Naive B cell (primary cell): ENCODE data around the gene CCSER2. TPM values are rescaled to one million over a fixed set of nuclear protein-coding genes. Genes with fewer than 3 reads are reported as not detected.

Source experiments
- ATAC-seq, 2 donors: fragments of 150-1000 bp; cut with Tn5 transposase; 2 replicates each; pipeline ENCODE4 v1.10.0; 2021; ENCODE audit warnings: low read depth in 2 of 2, mild to moderate bottlenecking in 2 of 2, moderate library complexity in 2 of 2
- DNase-seq: peaks from one replicate; pipeline ENCODE4 v3.0.0; 2022
- H3K27ac Mint-ChIP-seq, 6 donors: one replicate each; pipeline ENCODE4 v1.8.0; 2020 to 2022; ENCODE audit warnings: mild to moderate bottlenecking in 6 of 6, mixed read lengths in 6 of 6, moderate library complexity in 5 of 6, inconsistent platforms in 2 of 6
- H3K27me3 Mint-ChIP-seq, 3 donors: one replicate each; pipeline ENCODE4 v1.8.0; 2021 to 2022; ENCODE audit warnings: mixed read lengths in 3 of 3, mild to moderate bottlenecking in 1 of 3
- H3K36me3 Mint-ChIP-seq, 2 donors: one replicate each; pipeline ENCODE4 v1.8.0; 2020 to 2022; ENCODE audit warnings: mixed read lengths in 2 of 2, inconsistent platforms in 1 of 2, mild to moderate bottlenecking in 1 of 2
- H3K4me1 Mint-ChIP-seq, 3 donors: one replicate each; pipeline ENCODE4 v1.8.0; 2020 to 2022; ENCODE audit warnings: mixed read lengths in 3 of 3, inconsistent platforms in 1 of 3, mild to moderate bottlenecking in 1 of 3, moderate library complexity in 1 of 3
- H3K4me3 Mint-ChIP-seq, 8 donors: one replicate each; pipeline ENCODE4 v1.8.0; 2020 to 2022; ENCODE audit warnings: mild to moderate bottlenecking in 8 of 8, mixed read lengths in 8 of 8, moderate library complexity in 8 of 8, inconsistent platforms in 2 of 8
- H3K9me3 Mint-ChIP-seq, 7 donors: one replicate each; pipeline ENCODE4 v1.8.0; 2020 to 2022; ENCODE audit warnings: mixed read lengths in 7 of 7, mild to moderate bottlenecking in 5 of 7, inconsistent platforms in 2 of 7, moderate library complexity in 1 of 7
- polyA plus RNA-seq, 6 donors: library from polyadenylated mRNA; unstranded; fragments of 300-500 nt; fragmentation: Illumina TruSeq; gene quantifications; one replicate each; pipeline ENCODE4 v1.2.3, GENCODE V29; 2021; ENCODE audit warnings: low read depth in 6 of 6

The CCSER2 gene
- polyA plus RNA-seq, 6 donors from 2014 or later = 19.4 to 45.1 (median 33.6) TPM

DNA sequence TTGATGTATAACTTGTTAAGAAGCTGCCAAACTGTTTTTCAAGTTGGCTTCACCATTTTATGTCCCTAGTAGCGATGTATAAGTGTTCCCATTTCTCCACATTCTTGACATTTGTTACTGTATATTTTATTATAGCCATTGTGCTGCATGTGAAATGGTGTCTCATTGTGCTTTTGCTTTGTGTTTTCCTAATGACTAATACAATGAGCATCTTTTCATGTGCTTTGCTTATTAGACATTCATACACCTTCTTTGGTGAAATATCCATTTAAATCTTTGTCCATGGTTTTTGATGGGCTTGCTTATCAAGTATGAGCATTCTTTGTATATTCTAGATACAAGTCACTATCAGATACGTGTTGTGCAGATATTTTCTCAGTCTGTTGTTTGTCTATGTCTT, 203.0 kb downstream of the CCSER2 start:
- Mint-ChIP-seq H3K4me1 (no peaks in the 10 kb centered on the region), H3K4me3 (no peak overlapping the region), H3K9me3 (peaks cover 0 to 5% (median 2%) of the 10 kb centered on the region in 7 donors), H3K36me3 (peaks cover 0 to 7% of the 10 kb centered on the region in 2 donors), H3K27ac (no peak overlapping the region), H3K27me3 (peaks cover 5 to 35% (median 26%) of the 10 kb centered on the region in 3 donors)
- no peak for DNase-seq
- no peak for ATAC-seq

DNA sequence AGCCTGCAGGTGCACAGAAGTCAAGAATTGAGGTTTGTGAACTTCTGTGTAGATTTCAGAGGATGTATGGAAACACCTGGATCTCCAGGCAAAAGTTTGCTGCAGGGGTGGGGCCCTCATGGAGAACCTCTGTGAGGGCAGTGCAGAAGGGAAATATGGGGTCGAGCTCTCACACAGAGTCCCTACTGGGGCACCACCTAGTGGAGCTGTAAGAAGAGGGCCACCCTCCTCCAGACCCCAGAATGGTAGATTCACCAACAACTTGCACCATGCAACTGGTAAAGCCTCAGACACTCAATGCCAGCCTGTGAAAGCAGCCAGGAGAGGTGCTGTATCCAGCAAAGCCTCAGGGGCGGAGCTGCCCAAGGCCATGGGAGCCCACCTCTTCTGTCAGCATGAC, 205.8 kb downstream of the CCSER2 start:
- Mint-ChIP-seq H3K4me1 (peaks cover 0 to 6% (median 5%) of the 10 kb centered on the region in 3 donors), H3K36me3 (no peaks in the 10 kb centered on the region), H3K27me3 (peaks cover 6 to 36% (median 27%) of the 10 kb centered on the region in 3 donors), H3K9me3 (no peaks in the 10 kb centered on the region), H3K27ac (no peak overlapping the region), H3K4me3 (no peak overlapping the region)
- DNase-seq (no peak), ATAC-seq (no peak)

DNA sequence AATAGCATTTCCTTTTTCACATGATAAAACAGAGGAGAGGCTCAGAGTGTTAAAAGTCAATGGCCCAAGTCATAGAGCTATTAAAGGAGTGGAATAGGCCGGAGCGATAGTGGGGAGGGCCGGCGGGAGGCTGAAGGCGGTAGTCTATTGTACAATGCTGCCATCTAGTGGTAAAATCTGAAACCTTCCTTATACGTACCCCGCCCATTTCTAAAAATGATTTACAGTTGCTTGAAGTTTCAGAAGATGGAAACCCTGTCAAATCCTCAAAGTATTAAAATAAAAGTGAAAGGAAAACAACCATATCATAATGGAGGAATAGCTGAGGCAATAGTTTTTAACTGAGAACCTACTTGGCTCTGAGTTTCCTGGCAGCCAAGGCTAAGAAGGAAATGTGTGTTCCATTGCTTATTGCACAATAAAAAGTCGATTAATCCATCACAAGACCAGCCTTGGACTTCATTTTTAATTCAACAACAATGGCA, 209.1 kb downstream of the CCSER2 start:
- Mint-ChIP-seq H3K9me3 (no peaks in the 10 kb centered on the region), H3K4me3 (no peak overlapping the region), H3K27ac (peak overlapping the region in 1 of 6 donors; percentile 63), H3K27me3 (peaks cover 29 to 64% (median 51%) of the 10 kb centered on the region in 3 donors), H3K4me1 (peaks cover 5 to 12% (median 8%) of the 10 kb centered on the region in 3 donors), H3K36me3 (no peaks in the 10 kb centered on the region)
- DNase-seq (peak; percentile 36), ATAC-seq (peak; percentile 66 to 67)

DNA sequence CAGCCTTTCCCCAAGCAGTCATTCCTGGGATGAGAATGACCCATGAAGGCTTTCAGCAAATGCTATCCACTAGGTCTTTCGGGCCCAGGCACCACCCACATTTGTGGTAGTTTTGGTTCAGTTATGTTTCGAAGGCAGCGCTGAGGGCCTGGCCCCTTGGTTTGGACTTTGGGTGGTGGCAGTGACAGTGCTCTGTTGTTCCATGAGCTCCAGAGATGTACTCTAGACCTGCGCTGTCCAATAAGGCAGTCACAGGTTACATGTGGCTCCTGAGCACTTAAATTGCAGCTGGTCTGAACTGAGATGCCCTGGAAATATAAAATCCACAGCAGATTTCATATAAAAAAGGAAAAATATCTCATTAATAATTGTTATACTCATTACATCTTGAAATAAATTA, 209.6 kb downstream of the CCSER2 start:
- Mint-ChIP-seq H3K4me3 (no peak overlapping the region), H3K36me3 (no peaks in the 10 kb centered on the region), H3K27ac (no peak overlapping the region), H3K9me3 (no peaks in the 10 kb centered on the region), H3K27me3 (peaks cover 29 to 68% (median 51%) of the 10 kb centered on the region in 3 donors), H3K4me1 (peaks cover 5 to 12% (median 8%) of the 10 kb centered on the region in 3 donors)
- no peak for ATAC-seq
- no peak for DNase-seq

DNA sequence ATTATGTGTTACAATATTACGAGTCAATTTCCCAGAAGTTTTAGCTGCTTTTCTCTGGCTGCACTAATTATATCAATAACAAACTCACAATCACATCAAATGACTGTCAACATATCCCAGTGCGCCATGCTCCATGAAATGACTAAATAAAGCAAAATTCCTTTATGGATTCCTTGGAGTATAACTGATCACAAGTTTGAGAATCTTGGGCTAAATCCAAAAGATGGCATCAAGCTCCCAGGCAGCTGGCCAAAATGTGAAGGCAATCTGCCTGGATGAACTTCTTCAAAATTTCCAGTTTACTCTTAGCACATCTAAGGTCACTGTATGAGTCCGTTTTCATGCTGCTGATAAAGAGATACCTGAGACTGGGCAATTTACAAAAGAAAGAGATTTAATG, 210.8 kb downstream of the CCSER2 start:
- peaks cover 5 to 12% (median 8%) of the 10 kb centered on the region in 3 donors for H3K4me1 Mint-ChIP-seq
- H3K27me3 Mint-ChIP-seq = peaks cover 29 to 66% (median 49%) of the 10 kb centered on the region in 3 donors
- H3K36me3 Mint-ChIP-seq = no peaks in the 10 kb centered on the region
- no peak for ATAC-seq
- H3K27ac Mint-ChIP-seq = no peak overlapping the region
- peak overlapping the region in 1 of 8 donors; percentile 64 for H3K4me3 Mint-ChIP-seq
- DNase-seq = no peak
- H3K9me3 Mint-ChIP-seq = no peaks in the 10 kb centered on the region

DNA sequence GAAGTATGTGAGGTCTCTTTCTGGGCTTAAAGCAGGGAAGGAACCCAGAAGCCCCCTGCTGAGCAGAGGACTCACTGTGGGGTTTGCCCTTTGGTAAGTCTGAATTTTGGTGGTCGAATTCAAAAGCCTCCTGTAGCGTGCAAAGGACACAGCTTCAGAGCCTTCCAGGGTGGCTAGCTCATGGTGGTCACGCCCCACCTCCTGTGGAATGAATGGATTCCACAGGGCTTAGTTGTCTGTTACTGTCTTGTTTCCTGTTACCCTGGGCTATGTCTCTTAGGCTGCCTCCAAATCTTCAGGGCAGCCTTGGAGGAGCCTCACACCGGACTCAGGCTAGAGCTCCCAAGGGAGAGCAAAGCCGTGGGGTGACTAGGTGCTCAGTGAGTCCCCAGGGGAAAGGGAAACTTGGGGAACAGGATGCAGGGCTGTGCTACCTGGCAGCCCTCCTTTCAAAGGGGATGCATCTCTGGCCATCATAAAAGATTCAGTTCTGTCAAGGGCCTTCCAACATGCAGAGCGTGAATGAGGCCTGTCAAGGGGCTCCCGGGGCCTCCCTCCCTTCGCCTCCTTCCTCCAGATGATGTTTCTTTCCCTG, 211.7 kb downstream of the CCSER2 start:
- H3K27ac Mint-ChIP-seq = no peak overlapping the region
- H3K27me3 Mint-ChIP-seq = peaks cover 29 to 62% (median 53%) of the 10 kb centered on the region in 3 donors
- H3K4me3 Mint-ChIP-seq = no peak overlapping the region
- H3K4me1 Mint-ChIP-seq = peaks cover 5 to 12% (median 8%) of the 10 kb centered on the region in 3 donors
- no peaks in the 10 kb centered on the region for H3K36me3 Mint-ChIP-seq
- no peaks in the 10 kb centered on the region for H3K9me3 Mint-ChIP-seq
- DNase-seq = no peak
- no peak for ATAC-seq

DNA sequence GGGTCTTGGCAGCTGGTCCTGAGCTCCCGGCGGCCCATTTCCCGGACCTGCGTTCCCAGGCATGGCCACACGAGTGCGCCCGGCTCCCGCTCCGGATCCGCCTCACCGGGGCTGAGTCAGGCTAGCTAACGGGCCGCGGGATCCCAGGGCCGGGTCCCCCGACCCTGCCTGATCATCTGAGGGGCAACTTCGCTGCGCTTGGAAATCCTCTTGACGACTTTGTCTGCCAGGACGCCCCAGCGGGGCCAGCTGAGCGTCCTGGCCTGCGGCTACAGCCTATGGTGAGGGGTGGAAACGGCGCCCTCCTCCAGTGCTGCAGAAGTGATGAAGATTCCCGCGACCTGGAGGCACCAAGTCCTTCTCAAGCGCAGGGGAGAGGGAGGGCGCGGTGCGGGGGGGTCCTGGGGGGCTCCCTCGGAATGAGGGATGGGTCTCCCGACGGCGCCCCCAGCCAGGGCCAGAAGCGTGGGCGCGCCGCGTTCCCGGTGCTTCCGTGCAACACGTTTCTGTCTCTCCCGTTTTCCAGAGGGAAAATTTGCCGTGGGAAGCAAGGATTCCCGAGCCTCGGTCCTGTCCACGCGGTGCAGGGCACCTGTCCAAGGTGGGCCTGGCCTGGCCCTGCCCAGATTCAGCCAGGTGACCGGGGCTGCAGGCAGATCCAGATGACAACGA, 212.4 kb downstream of the CCSER2 start:
- no peaks in the 10 kb centered on the region for H3K36me3 Mint-ChIP-seq

DNA sequence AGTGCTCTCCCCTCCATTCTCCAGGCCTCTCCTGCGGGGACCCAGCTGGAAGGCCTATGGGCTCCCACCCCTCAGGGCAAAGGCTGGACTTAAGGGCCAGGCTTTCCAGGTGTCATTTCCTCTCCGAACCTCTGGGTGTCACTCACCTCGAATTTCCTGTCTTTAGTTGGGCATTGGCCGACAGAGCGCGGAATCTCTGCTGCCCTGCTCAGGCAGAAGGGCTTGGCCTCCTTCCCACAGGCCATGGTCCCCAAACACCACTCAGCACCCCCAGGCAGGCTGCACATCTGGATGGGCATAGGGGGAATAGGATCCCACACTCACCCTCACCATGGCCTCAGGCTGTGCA, 212.9 kb downstream of the CCSER2 start:
- DNase-seq = no peak
- H3K36me3 Mint-ChIP-seq = no peaks in the 10 kb centered on the region
- H3K4me1 Mint-ChIP-seq = peaks cover 5 to 12% (median 8%) of the 10 kb centered on the region in 3 donors
- no peak for ATAC-seq
- H3K4me3 Mint-ChIP-seq = peak overlapping the region in 6 of 8 donors; percentile 26 to 60 (median 42)
- no peaks in the 10 kb centered on the region for H3K9me3 Mint-ChIP-seq
- peaks cover 33 to 54% (median 42%) of the 10 kb centered on the region in 3 donors for H3K27me3 Mint-ChIP-seq
- no peak overlapping the region for H3K27ac Mint-ChIP-seq

More for the DNA sequence above, 212.4 kb downstream of the CCSER2 start:
- H3K27me3 Mint-ChIP-seq = peaks cover 33 to 58% (median 48%) of the 10 kb centered on the region in 3 donors
- peak; percentile 47 to 52 for ATAC-seq
- H3K4me1 Mint-ChIP-seq = peaks cover 5 to 12% (median 8%) of the 10 kb centered on the region in 3 donors
- H3K27ac Mint-ChIP-seq = no peak overlapping the region
- peak; percentile 31 for DNase-seq
- no peaks in the 10 kb centered on the region for H3K9me3 Mint-ChIP-seq
- H3K4me3 Mint-ChIP-seq = peak overlapping the region in 4 of 8 donors; percentile 26 to 60 (median 46)

DNA sequence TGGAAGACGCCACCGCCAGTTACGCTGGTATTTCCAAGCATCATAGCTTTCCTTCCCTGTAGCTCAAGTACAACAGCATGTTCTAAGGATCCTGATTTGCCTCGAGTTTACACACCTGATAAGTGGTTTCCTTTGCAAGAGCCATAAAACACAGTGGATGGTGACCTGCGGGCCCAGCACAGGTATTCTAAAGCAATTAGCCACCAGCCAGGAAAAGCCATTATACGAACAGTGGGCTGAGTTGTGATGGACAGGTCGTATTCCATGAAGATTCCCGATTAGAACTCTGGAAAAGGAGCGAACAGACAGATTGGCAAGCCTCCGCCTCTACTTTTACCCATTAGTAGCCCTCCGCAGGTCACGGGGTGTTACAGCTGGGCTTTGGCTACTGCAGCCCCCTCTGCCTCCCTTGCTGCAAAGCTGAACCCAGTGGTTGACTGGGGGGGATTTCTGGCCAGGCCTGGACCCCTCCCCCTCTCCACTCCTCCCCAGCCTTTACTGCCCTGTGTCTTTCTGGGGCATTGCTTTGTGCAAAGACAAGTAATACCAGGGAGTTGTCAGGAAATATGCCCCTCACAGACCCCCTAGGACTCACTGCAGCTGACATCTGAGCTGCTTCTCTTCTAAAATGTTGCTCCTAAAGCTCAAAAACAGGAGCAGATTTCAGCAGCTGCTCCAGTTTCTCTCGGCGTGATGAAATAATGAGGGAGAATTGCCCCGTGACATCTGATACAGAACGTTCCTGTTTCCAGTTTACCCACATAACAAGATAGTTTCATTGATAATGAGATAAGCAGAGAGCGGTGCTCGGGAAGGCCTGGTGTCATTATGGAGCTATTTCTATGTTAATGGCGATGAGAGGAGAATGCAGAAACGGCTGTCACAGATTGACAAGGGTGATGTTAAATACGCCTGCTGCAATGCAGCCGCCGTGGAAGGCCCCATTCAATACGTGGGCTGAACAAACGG, 214.4 kb downstream of the CCSER2 start:
- peaks cover 28 to 54% (median 42%) of the 10 kb centered on the region in 3 donors for H3K27me3 Mint-ChIP-seq
- H3K4me1 Mint-ChIP-seq = peaks cover 0 to 8% (median 6%) of the 10 kb centered on the region in 3 donors
- ATAC-seq (no peak), DNase-seq (no peak)
- no peaks in the 10 kb centered on the region for H3K36me3 Mint-ChIP-seq
- no peak overlapping the region for H3K4me3 Mint-ChIP-seq
- H3K27ac Mint-ChIP-seq = no peak overlapping the region
- H3K9me3 Mint-ChIP-seq = no peaks in the 10 kb centered on the region

DNA sequence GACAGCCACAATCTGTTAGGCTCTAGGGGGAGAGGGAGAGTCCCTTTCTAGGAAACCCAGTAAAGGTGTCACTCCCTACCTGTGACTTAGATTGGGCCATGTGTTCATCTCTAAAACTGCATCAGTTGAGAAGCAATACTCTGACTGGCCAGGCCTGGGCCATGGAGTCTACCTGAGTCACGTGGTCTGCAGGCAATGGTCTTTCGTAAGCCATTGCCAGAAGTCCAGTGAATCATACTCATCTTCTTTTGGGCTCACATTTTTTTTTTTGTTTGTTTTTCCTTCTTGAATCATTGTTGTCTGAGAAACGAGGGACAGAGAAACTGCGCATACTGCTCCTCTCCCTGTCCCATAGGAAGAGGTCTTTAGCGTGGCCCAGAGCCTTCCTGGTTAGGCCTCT, 215.6 kb downstream of the CCSER2 start:
- DNase-seq = no peak
- H3K9me3 Mint-ChIP-seq = no peaks in the 10 kb centered on the region
- peak overlapping the region in 1 of 6 donors; percentile 68 for H3K27ac Mint-ChIP-seq
- peaks cover 35 to 62% (median 42%) of the 10 kb centered on the region in 3 donors for H3K27me3 Mint-ChIP-seq
- no peak overlapping the region for H3K4me3 Mint-ChIP-seq
- no peak for ATAC-seq
- H3K36me3 Mint-ChIP-seq = no peaks in the 10 kb centered on the region
- H3K4me1 Mint-ChIP-seq = peaks cover 0 to 8% (median 6%) of the 10 kb centered on the region in 3 donors

DNA sequence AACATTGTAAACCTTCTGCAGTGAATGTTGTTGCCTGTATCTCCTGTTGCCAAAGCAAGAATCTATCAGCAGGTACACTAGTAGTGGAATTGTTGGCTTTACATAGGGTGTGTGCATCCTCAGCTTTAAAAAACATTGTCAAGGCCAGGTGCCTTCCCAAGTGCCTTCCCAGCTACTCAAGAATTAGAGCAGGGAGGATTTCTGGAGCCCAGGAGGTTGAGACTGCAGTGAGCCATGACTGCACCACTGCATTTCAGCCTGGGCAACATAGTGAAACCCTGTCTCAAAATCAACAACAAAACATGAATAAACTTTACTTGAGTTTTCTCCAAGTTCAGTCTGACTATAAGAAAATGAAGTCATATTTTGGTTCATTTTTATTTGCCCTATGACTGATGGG, 217.3 kb downstream of the CCSER2 start:
- no peaks in the 10 kb centered on the region for H3K9me3 Mint-ChIP-seq
- no peak for DNase-seq
- ATAC-seq = no peak
- peaks cover 0 to 6% (median 6%) of the 10 kb centered on the region in 3 donors for H3K4me1 Mint-ChIP-seq
- peak overlapping the region in 1 of 6 donors; percentile 27 for H3K27ac Mint-ChIP-seq
- H3K4me3 Mint-ChIP-seq = no peak overlapping the region
- no peaks in the 10 kb centered on the region for H3K36me3 Mint-ChIP-seq
- H3K27me3 Mint-ChIP-seq = peaks cover 24 to 61% (median 32%) of the 10 kb centered on the region in 3 donors

DNA sequence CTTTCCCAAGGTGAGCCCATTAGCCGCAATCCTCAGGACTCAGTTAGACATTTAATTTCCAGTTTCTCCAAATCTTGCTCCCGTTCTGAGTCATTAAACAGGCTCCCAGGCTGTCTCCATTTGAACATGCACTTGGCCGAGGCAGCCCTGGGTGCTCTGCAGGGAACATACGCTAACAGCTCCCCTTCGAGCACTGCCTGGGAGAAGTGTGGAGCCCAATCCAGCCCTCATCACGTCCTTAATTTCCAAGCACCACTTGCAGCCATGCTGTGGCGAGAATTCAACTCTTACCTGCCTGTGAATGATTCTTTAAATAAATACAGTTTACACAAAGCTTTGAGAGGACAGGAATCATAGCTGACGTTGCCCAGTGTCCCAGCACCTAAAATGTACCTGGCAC, 218.2 kb downstream of the CCSER2 start:
- Mint-ChIP-seq H3K36me3 (no peaks in the 10 kb centered on the region), H3K9me3 (no peaks in the 10 kb centered on the region), H3K4me1 (no peaks in the 10 kb centered on the region), H3K27ac (no peak overlapping the region), H3K27me3 (peaks cover 19 to 59% (median 32%) of the 10 kb centered on the region in 3 donors), H3K4me3 (no peak overlapping the region)
- ATAC-seq = no peak
- DNase-seq = no peak

DNA sequence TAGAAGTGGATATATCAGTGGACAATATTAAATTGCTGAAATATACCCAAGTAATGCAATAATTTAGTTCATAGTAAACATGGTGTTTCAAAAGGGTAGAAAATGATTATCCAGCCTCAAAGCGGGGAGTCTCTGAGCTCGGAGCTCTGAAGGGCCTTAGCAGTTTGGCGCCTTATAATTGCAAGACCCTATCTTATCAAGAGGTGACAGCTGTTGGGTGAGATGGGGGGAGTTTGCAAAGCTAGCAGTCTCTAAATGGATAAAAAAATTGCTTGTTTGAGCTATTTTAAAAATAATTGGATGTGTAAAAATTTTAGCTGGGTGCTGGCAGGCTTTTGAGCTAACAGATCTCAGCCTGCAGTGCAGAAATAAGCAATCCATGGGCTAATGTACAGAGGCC, 219.2 kb downstream of the CCSER2 start:
- no peaks in the 10 kb centered on the region for H3K9me3 Mint-ChIP-seq
- H3K27me3 Mint-ChIP-seq = peaks cover 16 to 53% (median 22%) of the 10 kb centered on the region in 3 donors
- H3K4me3 Mint-ChIP-seq = no peak overlapping the region
- no peak for DNase-seq
- ATAC-seq = no peak
- H3K36me3 Mint-ChIP-seq = no peaks in the 10 kb centered on the region
- H3K4me1 Mint-ChIP-seq = no peaks in the 10 kb centered on the region
- no peak overlapping the region for H3K27ac Mint-ChIP-seq
